Measurements from ENCODE around the gene MORC4. TPM values are rescaled to one million over a fixed set of nuclear protein-coding genes. Genes with fewer than 3 reads are reported as not detected.

Gene MORC4
- total RNA-seq, 1 donor from 2014 or later, result 42.2 TPM

- DNase-seq, result no peak
Measured at GRCh38 chrX:106952538-106952937, 47.5 kb downstream of the MORC4 start.

GRCh38 chrX:106952089-106952488, 47.9 kb downstream of the MORC4 start:
- no peak for DNase-seq

GRCh38 chrX:106951230-106951629, 48.8 kb downstream of the MORC4 start:
- no peak for DNase-seq

GRCh38 chrX:106950381-106950780, 49.6 kb downstream of the MORC4 start:
- no peak for DNase-seq

GRCh38 chrX:106949366-106949765, 50.6 kb downstream of the MORC4 start:
- DNase-seq, result no peak

- no peak for DNase-seq
Measured at GRCh38 chrX:106948641-106949040, 51.4 kb downstream of the MORC4 start.

GRCh38 chrX:106946464-106946863, 53.5 kb downstream of the MORC4 start:
- DNase-seq, result no peak

- DNase-seq, result no peak
Measured at GRCh38 chrX:106940068-106940467, 59.9 kb downstream of the MORC4 start.

- no peak for DNase-seq
Measured at GRCh38 chrX:106939566-106939965, 60.4 kb downstream of the MORC4 start.

GRCh38 chrX:106936246-106936645, 63.8 kb downstream of the MORC4 start:
- no peak for DNase-seq

- no peak for DNase-seq
Measured at GRCh38 chrX:106935175-106935574, 64.8 kb downstream of the MORC4 start.

- DNase-seq, result no peak
Measured at GRCh38 chrX:106933538-106933961, 66.5 kb downstream of the MORC4 start.

GRCh38 chrX:106932960-106933537, 67.0 kb downstream of the MORC4 start:
- DNase-seq, result no peak

GRCh38 chrX:106932492-106932923, 67.5 kb downstream of the MORC4 start:
- DNase-seq, result no peak

- no peak for DNase-seq
Measured at GRCh38 chrX:106931831-106932491, 68.1 kb downstream of the MORC4 start.

GRCh38 chrX:106928227-106928626, 71.8 kb downstream of the MORC4 start:
- no peak for DNase-seq

- DNase-seq, result no peak
Measured at GRCh38 chrX:106927700-106928099, 72.3 kb downstream of the MORC4 start.

GRCh38 chrX:106927023-106927422, 73.0 kb downstream of the MORC4 start:
- no peak for DNase-seq

GRCh38 chrX:106921637-106922036, 78.4 kb downstream of the MORC4 start:
- DNase-seq, result no peak

GRCh38 chrX:106919932-106920452, 80.0 kb downstream of the MORC4 start, which contains the start of gene CLDN2:
Gene CLDN2 (plus strand): TSS chrX:106920402. CDS start chrX:106928229, 7,827 bp downstream.
- no peak for DNase-seq

GRCh38 chrX:106917830-106918500, 82.0 kb downstream of the MORC4 start:
- DNase-seq, result no peak

- DNase-seq, result no peak
Measured at GRCh38 chrX:106912864-106913263, 87.1 kb downstream of the MORC4 start.

GRCh38 chrX:106906361-106906760, 93.7 kb downstream of the MORC4 start:
- DNase-seq, result no peak

Measured in skin of body (tissue), 2 donors.